Ramos (cell line): ENCODE data around the gene CDKN1C.

Experiments
- in situ Hi-C: fragments of 300-500 bp; cut with MboI; formaldehyde crosslinking; loops from one replicate; pipeline ENCODE4 v1.14.3; 2022; ENCODE audit warnings: low sequenced_read_pairs; ENCODE audit not compliant: unreplicated experiment

CDKN1C gene

GRCh38 chr11:2891326-2892214, 6.0 kb upstream of the CDKN1C start:
- in situ Hi-C loops: loop anchor here (10.0 kb wide), 1 partner anchor 467 kb away; no protein-coding TSS in a partner anchor

GRCh38 chr11:2890466-2891294, 5.1 kb upstream of the CDKN1C start:
- in situ Hi-C loops: loop anchor here (10.0 kb wide), 1 partner anchor 466 kb away; no protein-coding TSS in a partner anchor

GRCh38 chr11:2889362-2890273, 4.0 kb upstream of the CDKN1C start:
- in situ Hi-C loops: loop anchor here (5.0 to 10.0 kb wide), 2 partner anchors 357 to 465 kb away; no protein-coding TSS in a partner anchor

- in situ Hi-C loops: loop anchor here (5.0 kb wide), 1 partner anchor 356 kb away; no protein-coding TSS in a partner anchor
These were observed 2.8 kb upstream of the CDKN1C start for GRCh38 chr11:2888266-2888968.

- in situ Hi-C loops: loop anchor here (5.0 kb wide), 1 partner anchor 355 kb away; no protein-coding TSS in a partner anchor
These were observed 2.1 kb upstream of the CDKN1C start for GRCh38 chr11:2887515-2888195.

GRCh38 chr11:2886936-2887335, 1.4 kb upstream of the CDKN1C start:
- in situ Hi-C loops: loop anchor here (5.0 kb wide), 1 partner anchor 355 kb away; no protein-coding TSS in a partner anchor

- in situ Hi-C loops: loop anchor here (5.0 kb wide), 1 partner anchor 354 kb away; no protein-coding TSS in a partner anchor
These were observed 768 bp upstream of the CDKN1C start for GRCh38 chr11:2886191-2886894.

GRCh38 chr11:2885017-2885677, 428 bp downstream of the CDKN1C start:
- in situ Hi-C loops: loop anchor here (5.0 kb wide), 1 partner anchor 353 kb away; no protein-coding TSS in a partner anchor

GRCh38 chr11:2883979-2884815, 1.4 kb downstream of the CDKN1C start:
- in situ Hi-C loops: no loop called here

GRCh38 chr11:2883640-2883978, 2.0 kb downstream of the CDKN1C start:
- in situ Hi-C loops: no loop called here

- in situ Hi-C loops: no loop called here
These were observed 3.0 kb downstream of the CDKN1C start for GRCh38 chr11:2882396-2883110.

- in situ Hi-C loops: no loop called here
These were observed 3.6 kb downstream of the CDKN1C start for GRCh38 chr11:2881981-2882375.

- in situ Hi-C loops: no loop called here
These were observed 4.2 kb downstream of the CDKN1C start for GRCh38 chr11:2881076-2881980.

- in situ Hi-C loops: no loop called here
These were observed 4.9 kb downstream of the CDKN1C start for GRCh38 chr11:2880646-2881045.

GRCh38 chr11:2878782-2879181, 6.8 kb downstream of the CDKN1C start:
- in situ Hi-C loops: loop anchor here (10.0 kb wide), 1 partner anchor 444 kb away; no protein-coding TSS in a partner anchor
